Nephron (organoid): ENCODE data around the gene LILRB4.

Experiments used
- H3K27ac Mint-ChIP-seq, 3 experiments: 2 replicates each; pipeline ENCODE4 v1.8.0; 2020; ENCODE audit warnings: mixed read lengths in 3 of 3, mild to moderate bottlenecking in 2 of 3, moderate library complexity in 1 of 3
- H3K27me3 Mint-ChIP-seq: 2 replicates; pipeline ENCODE4 v1.8.0; 2021; ENCODE audit warnings: low read depth, mild to moderate bottlenecking, moderate library complexity, mixed read lengths
- H3K36me3 Mint-ChIP-seq: 2 replicates; pipeline ENCODE4 v1.8.0; 2020; ENCODE audit warnings: low read depth, mixed read lengths
- H3K4me1 Mint-ChIP-seq: 2 replicates; pipeline ENCODE4 v1.8.0; 2020; ENCODE audit warnings: mixed read lengths
- H3K4me3 Mint-ChIP-seq, 3 experiments: 2 replicates each; pipeline ENCODE4 v1.8.0; 2020; ENCODE audit warnings: mild to moderate bottlenecking in 3 of 3, mixed read lengths in 3 of 3, moderate library complexity in 2 of 3
- H3K9me3 Mint-ChIP-seq: 2 replicates; pipeline ENCODE4 v1.8.0; 2020; ENCODE audit warnings: mixed read lengths
- CTCF ChIP-seq, 3 experiments: fragments of 200-600 bp; sonication (generic); IDR thresholded peaks; one replicate each; pipeline ENCODE4 v1.5.0; 2021; ENCODE audit warnings: antibody characterized with exemption in 3 of 3; ENCODE audit not compliant: unreplicated experiment in 3 of 3

The LILRB4 gene

GRCh38 chr19:54653181-54653809 is 9.5 kb upstream of the LILRB4 start:
- Mint-ChIP-seq H3K27ac (no peak overlapping the region), H3K36me3 (no peaks in the 10 kb centered on the region), H3K27me3 (no peaks in the 10 kb centered on the region), H3K9me3 (peaks cover 39% of the 10 kb centered on the region), H3K4me3 (no peak overlapping the region), H3K4me1 (no peaks in the 10 kb centered on the region)
- peak; percentile 15 to 26 (median 21) for TF ChIP-seq CTCF (IDR thresholded peaks at IDR 0.05; ENCODE audit: unreplicated experiment in 3 of 3)

- H3K4me1 Mint-ChIP-seq, result no peaks in the 10 kb centered on the region
- H3K27ac Mint-ChIP-seq, result no peak overlapping the region
- H3K4me3 Mint-ChIP-seq, result no peak overlapping the region
- peaks cover 9% of the 10 kb centered on the region for H3K36me3 Mint-ChIP-seq
- H3K27me3 Mint-ChIP-seq, result no peaks in the 10 kb centered on the region
- peaks cover 36% of the 10 kb centered on the region for H3K9me3 Mint-ChIP-seq
- no peak for TF ChIP-seq CTCF (IDR thresholded peaks at IDR 0.05; ENCODE audit: unreplicated experiment in 3 of 3)
These were observed 8.1 kb upstream of the LILRB4 start for GRCh38 chr19:54654447-54655321.

GRCh38 chr19:54659300-54659699 is 3.5 kb upstream of the LILRB4 start:
- peaks cover 43% of the 10 kb centered on the region for H3K9me3 Mint-ChIP-seq

GRCh38 chr19:54660306-54660705 is 2.5 kb upstream of the LILRB4 start:
- TF ChIP-seq CTCF (IDR thresholded peaks at IDR 0.05; ENCODE audit: unreplicated experiment in 3 of 3), result no peak
- peaks cover 17% of the 10 kb centered on the region for H3K36me3 Mint-ChIP-seq
- H3K27ac Mint-ChIP-seq, result no peak overlapping the region
- H3K4me1 Mint-ChIP-seq, result no peaks in the 10 kb centered on the region
- H3K4me3 Mint-ChIP-seq, result no peak overlapping the region
- H3K9me3 Mint-ChIP-seq, result peaks cover 38% of the 10 kb centered on the region
- no peaks in the 10 kb centered on the region for H3K27me3 Mint-ChIP-seq

More at GRCh38 chr19:54659300-54659699, 3.5 kb upstream of the LILRB4 start:
- no peaks in the 10 kb centered on the region for H3K4me1 Mint-ChIP-seq
- no peaks in the 10 kb centered on the region for H3K27me3 Mint-ChIP-seq
- no peak for TF ChIP-seq CTCF (IDR thresholded peaks at IDR 0.05; ENCODE audit: unreplicated experiment in 3 of 3)
- H3K36me3 Mint-ChIP-seq, result peaks cover 17% of the 10 kb centered on the region
- H3K27ac Mint-ChIP-seq, result no peak overlapping the region
- no peak overlapping the region for H3K4me3 Mint-ChIP-seq

GRCh38 chr19:54660964-54661363 is 1.8 kb upstream of the LILRB4 start:
- Mint-ChIP-seq H3K4me1 (no peaks in the 10 kb centered on the region), H3K27ac (no peak overlapping the region), H3K27me3 (no peaks in the 10 kb centered on the region), H3K4me3 (no peak overlapping the region), H3K9me3 (peaks cover 43% of the 10 kb centered on the region), H3K36me3 (peaks cover 17% of the 10 kb centered on the region)
- TF ChIP-seq CTCF (IDR thresholded peaks at IDR 0.05; ENCODE audit: unreplicated experiment in 3 of 3), result no peak
